CD1c-positive myeloid dendritic cell (primary cell): ENCODE data around the gene SGIP1.

ENCODE experiments used
- DNase-seq: peaks from one replicate; pipeline ENCODE4 v3.0.0-alpha.2; 2016; ENCODE audit errors: extremely low spot score

SGIP1 gene

DNA sequence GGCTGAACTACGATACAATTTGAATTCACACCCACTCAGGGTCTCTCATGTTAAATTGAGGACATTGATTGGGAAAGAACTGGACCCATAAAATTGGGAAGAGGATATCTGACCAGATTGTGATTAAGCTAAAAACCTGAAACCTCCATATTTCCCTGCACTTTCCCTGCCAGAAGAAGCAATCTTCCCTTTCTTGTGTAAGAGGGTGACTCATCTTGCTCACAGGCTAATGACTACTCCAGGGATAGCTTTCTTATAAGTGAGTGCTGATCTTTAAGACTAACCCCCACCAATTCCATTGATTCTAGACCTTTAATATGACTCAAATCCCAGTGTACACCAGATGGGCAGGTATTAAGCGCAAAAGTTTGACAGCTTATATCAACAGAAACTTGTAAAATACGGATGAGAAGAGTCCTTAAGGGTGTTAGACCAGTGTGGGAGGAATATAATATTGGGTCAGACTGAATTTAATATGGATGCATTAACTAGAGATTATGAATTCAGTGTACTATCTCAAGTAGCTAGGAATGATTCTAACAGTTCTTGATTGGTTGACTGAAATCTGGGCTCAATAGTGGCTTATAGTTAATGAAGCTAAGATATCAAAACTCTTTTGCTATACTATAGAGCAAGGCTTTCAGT is 12.1 kb upstream of the SGIP1 start:
- no peak for DNase-seq

DNA sequence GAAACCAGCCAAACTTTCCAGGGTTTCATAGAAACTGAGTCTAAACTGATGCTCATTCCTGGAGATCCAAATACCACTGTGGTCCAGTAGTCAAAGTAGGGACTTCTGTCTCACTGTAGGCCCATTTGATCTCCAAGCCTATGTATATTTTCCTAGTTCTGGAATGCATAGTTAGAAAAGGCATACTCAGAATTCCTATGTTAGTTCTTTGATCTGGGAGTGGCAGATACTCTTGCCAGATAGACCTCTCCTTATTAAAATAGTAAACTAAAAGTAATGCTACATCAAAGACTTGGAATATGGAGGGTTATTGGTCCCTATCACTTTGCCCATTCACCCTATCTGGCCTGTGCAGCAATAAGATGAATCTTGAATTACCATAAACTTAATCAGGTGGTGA is 10.4 kb upstream of the SGIP1 start:
- DNase-seq, result no peak

DNA sequence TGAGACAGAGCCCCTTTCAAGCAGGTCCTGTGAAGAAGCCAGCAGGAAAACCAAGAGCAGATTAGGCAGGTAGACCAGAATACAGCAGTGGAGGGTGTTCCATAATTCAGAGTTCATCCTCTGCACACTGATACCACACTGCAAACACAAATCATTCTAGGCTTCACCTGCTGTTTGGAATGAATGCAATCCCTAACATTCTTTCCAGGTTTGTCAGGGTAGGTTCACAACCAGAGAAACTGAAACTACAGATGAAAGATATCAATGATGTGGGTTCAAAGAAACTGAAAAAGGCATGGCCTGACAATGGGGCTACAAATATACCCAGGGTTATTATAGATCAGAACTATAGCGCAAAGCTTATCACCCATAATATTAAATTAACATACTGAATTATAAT is 8.9 kb upstream of the SGIP1 start:
- DNase-seq, result no peak

DNA sequence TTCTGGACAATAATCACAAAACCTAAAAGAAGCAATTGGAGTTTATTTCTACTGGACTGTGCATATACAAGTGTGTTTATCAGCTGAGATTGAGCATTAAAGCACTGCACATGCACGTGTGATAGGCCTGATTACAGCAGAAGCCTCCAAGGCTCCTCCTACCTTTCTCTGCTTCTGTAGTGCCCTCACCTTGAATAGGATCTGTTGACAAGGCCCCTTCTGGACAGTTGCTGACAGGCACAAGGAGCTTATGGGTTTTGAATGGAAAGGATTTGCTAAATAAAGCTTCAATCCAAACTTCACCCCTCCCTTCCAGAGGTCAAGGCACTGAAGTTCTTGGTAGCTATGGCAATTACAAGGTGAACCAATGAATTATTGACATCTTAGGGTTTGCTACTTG is 7.9 kb upstream of the SGIP1 start:
- no peak for DNase-seq

DNA sequence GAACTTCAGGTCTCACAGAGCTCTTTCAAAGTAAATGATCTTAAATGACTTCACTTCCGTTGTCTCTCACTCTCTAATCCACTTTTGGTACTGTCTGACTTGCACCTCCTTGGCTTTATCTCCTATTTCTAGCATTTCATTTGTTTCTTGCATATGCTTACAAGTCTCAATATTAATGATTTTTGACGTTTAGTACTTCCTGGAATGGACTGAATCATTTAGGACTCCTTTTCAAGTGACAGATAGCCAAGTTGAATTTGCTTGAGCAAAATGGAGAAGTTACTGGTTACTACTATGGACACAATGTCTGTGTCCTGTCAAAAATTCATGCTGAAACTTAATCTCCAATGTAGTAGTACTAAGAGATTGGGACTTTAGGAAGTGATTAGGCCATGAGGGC is 7.0 kb upstream of the SGIP1 start:
- no peak for DNase-seq

DNA sequence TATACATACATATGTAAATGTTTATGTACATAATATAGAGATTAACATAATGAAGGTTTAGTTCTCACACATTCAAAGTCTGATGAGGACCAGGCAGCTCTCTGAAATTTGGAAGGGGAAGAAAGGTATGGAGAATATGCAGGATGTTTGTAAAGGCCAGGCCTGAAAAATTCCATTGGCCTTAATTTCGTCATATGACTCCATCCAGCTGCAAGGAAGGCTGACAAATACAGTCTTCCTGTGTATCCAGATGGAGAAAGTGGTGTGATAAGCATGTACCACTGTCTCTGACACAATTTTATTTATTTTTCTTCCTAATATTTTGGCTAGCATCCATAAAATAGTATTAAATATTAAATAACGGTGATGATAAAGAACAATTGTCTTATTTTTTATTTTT is 6.3 kb upstream of the SGIP1 start:
- no peak for DNase-seq

DNA sequence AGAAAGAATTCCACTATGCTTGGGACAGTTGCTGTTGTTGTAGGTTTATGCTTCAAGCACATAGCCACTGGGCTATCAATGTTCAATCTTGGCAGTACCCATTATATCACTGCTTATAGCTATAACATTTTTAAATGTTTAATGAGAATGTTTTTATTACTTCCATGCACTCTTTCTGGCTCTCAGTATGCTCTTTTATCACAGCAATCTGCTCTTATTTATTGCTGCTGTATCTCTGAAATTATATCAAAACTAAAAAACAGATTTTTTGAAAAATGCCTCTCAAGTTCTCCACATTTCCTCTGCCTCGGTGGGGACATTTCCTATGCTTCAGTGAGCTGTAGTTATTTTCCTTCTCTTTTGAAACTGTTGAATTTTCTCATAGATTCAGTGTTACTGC is 5.4 kb upstream of the SGIP1 start:
- no peak for DNase-seq

DNA sequence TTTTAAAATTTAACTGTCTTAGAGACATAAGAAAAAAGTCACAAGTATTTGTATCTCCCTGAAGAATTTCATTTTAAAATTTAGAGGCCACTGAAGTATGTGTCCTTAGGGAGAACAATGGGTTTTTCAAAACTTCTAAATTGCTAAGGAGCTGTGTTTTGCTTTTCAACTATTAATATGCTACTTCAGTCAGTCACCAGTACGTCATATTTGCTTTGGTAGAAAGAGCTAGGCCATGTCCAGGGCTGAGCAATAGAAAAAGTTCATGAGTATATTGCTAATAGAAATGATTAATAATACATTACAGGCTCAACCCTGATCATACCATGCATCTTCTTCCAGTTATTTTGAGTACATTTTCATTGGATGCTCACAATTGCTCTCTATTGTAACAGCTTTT is 1.7 kb upstream of the SGIP1 start:
- no peak for DNase-seq

DNA sequence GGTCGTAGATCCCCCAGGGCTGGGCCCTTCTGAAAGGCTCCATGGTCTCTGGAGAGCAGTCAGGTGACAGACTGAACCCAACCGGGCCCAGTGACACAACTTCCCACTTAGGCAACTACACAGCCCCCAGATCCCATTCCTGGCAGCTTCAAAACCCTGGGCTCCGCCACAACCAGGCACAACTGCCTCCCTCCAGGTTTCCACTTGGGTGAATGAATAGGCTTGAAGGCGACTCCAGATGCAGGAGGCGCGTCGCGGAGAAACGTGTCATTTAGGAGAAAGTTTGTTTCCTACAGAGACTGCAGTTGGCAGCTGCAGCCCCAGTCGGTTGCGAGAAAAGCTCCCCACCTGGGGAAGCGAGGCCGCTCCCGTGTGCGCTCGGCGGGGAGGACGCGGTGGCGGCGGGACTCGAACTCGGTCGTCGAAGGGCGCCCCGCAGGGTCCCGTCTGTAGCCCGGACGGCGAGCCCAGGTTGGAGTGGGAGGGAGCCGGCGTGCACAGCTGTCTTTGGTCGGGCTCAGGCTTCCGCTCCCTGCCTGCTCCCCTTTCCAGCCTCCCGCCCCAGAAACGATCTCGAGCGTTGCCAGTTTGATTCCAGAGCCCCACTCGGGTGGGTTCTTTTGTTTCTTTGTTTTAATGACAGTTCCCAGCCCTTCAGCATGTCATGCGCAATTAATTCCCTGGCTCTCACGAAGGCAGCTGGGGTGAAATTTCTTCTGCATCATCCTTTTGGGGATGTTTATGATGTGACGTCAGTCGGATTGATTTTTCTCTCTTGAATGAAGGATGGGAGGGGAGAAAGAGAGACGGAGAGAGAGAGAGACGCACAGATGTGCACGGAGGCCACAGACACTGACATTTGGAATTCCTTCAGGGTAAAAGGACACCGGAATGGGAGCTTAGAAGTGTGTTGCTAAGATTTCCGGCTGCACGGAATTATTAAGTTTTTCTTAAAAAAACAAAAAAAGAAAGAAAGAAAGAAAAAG is 862 bp upstream of the SGIP1 start:
- DNase-seq, result peak; percentile 1

DNA sequence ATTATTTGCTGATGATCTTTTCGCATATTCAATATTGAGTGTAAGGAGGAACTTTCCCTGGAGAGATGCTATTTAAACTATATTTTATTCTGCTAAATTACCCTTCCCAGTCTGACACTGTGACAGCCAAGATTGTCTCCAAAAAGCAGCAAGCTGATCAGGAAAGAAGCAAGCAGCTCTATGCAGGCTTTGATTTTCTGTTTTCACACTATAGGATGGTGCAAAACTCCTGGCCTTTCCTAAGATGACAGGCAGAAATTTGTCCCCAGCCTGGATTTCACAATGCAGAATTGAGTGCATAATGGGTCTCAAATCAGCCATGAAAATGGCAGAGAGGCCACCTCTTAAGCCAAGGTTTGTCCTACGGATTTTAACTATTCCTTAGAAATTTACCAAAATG is 1.1 kb downstream of the SGIP1 start:
- no peak for DNase-seq

DNA sequence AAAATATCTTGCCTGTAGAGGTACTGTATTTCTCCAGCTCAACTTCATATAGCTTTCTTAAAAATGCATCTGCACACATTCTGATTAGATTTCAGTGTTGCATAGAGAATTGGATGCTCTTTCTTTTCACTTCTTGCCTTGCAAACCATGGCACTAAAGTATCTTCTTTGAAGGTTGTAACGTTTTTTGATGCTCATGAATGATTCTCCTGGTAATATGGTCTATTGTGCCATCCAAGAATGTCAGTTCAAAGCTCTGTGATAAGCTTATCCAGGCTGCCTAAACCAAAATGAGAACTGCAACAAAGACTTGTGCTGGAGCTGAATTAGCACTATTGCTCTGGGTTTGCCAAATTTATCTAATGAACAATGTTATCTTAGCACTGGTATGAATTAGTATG is 1.9 kb downstream of the SGIP1 start:
- DNase-seq, result no peak

DNA sequence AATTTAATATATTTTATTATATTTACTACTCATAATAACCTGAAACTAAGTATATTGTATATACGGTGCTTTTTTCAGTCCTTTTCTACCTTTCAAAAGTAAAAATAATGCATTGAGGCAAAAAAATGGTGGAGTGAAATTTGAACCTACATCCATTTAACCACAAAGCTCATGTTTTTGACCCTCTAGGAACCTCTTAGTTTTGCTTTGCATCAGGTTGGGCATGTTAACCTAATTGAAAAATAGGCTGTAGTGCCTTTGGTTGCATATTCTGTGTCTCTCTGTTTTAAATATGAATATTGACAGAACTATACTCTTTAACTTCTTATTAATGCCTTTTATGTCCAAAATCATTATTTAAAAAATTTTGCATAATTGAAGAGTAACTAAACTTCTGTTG is 3.8 kb downstream of the SGIP1 start:
- no peak for DNase-seq

DNA sequence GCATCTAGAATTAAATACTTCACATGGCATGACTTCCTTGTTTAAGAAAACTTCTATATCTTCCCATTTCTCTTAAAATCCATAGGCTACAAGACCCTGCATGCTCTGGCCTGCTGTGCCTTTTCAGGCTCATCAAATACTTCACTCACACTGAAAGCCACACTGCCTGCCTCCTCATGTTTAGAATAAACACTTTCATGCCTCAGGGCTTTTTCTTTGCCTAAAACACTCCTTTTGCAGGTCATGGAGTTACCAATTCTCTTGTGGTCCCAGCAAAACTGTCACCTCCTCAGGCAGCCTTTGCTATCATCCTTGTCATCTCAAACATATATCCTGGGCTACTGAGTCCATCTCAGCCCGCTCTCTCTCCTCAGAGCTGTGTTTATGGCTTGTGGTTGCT is 5.5 kb downstream of the SGIP1 start:
- DNase-seq, result no peak

DNA sequence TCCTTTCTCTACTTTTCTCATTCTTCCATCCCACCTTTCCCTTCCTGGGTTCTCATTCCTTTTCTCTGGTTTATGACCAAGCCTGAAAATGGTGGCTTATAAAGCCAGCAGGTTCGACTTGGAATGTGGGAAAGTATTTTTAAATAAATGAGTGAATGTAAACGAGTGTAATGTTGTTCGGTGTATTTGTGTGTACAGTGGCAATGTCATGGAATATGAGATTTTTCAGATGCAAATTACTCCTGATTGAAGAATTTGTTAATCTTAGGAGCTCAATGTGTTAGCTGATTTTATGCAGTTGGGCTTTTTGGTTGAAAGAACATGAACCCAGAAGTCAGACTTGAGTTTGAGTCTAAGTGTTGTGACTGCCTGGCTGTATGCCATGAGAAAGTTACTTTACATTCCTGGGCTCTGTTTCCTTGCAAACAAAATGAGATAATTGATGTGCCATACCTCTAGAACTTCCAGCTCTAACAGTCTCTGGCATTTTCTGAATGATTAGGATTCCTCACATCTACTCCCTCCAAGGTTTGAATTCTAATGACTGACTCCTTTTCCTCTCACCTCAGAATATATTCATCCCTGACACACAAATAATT is 6.6 kb downstream of the SGIP1 start:
- DNase-seq, result no peak

DNA sequence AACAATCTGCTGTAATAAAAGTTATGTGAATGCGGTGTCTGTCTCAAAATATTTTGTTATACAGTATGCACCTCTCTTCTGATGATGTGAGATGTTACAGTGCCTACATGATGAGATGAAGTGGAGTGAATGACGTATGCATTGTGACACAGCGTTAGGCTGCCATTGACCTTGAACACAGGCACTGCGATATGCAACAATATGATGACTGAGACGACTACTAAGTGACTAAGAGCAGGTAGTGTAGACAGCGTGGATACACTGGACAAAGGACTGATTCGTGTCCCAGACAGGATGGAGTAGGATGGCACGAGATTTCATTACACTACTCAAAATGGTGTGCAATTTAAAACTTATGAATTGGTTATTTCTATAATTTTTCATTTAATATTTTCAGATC is 8.4 kb downstream of the SGIP1 start:
- DNase-seq, result no peak

DNA sequence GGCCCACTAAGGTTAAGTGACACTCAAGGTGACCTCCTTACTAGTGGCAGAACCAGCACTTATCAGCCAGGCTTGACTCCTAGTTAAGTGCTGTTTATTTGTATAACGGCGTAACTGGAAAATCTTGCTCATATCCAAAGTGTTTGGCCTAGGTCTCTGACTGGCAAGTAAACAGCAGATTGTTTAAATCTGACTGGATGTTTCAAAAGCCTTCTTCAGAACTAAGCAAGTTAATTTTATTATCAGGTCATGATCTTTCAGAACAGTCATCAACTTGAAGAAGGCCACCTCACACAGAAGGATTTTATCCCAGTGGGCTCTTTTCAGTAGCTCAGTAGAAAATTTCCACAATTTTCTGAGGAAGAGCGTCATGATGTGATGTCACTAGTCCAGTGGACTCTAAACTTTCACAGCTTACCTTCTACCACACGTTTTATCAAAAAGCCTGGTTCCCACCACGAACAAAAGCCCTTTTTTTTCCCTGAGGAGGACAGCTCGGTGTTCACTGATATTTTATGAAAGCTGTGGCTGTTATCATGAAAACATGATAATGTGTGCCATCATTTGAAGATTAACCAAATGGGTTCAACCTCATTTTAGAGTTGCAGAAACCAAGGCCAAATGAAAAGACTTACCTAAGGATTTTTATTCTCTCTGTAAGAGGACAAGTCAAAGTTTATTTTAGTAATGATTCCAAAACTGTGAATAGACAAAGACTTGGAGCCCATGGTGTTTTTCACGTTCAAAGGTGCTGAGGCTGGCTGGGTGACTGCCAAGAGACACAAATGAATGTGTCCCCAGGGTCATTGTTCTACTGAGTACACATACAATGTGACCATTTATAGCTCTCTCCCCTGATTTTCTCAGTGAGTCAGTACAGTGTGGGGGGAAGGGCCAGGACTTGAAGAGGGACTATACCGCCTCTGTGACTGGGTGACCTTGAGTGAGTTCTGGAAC is 9.1 kb downstream of the SGIP1 start:
- no peak for DNase-seq

DNA sequence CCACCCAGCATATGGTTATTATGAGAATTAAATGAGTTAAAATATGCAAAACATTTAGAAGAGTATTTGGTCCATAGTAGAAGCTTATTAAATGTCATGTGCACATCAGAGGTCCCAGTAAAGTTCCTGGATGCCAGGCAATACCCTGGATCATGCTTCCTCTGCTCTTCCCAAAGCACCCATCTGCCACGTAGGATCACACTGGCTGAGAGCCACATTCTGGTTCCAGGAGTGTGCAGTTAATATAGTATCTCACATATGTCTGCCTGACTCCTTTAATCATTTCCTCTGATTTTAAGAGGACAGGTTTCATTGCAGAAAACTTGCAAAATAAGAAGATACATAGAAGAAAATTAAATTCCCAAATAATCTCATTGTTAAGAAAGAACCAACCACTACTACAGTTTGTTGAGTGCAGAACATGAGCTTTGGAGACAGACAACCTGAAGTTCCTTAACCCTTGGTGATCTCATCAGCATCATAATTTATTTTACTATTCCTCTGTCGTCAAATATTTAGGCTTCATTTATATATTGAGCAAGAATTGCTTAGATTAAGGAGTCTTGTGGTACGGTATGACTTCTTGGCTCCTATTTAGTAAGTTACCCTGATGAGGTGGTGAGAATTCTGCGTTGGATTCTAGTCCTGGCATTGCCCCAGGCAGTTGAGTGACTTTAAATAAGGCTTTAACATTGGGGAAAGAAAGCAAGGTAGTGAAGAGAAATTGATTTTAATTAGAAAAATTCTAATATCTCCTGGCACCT is 12.3 kb downstream of the SGIP1 start:
- no peak for DNase-seq

DNA sequence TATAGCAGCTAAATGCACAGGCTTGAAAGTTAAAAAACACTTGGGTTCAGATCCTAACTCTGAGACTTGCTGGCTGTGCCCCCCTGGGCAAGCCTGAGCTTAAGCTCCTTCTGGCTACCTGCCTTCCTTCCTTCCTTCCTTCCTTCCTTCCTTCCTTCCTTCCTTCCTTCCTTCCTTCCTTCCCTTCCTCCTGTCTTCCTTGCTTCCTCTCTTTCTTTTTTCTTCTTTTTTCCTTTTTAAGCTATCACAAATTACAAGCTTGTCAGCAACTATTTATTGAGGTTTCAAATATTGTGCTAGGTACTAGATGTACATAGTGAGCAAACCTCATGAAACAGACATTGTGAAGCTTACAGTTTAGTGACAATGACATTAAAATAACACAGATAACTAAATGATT is 15.1 kb downstream of the SGIP1 start:
- no peak for DNase-seq

DNA sequence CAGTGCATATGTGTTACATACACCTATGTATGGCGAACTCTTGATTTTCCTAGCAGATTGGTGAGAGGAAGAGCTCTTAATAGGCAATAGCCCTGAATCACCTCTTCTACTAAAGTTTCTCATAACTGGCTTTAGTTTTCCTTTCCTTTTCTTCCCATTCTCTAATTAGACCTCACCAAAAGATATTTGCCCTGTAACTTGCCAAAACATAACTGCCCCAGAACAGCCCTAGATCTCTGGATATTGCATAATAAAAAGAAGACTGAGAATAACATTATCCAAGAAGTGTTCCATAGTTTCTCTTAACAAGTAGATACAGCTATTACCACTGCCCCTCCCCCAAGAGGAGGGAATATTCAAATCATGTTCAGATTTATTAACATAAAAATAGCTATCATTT is 16.3 kb downstream of the SGIP1 start:
- no peak for DNase-seq

DNA sequence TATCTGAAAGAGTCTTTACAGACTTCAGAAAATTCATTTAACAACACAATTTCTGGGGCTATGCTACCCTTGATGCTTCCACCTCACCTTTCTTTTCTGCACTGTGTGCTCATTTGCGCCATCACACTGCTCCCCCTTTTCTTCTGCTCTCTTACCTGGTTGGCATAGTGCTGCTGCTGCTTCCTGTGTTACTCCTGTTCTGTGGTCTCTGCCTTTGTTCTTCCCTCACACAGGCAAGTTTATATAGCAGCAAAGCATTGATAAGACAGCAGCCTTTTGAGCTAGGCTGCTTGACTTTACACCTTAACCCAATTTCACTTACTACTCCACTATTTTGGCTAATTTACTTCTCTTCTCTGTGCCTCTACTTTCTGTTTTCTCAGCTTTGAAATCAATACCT is 18.3 kb downstream of the SGIP1 start:
- DNase-seq, result no peak

DNA sequence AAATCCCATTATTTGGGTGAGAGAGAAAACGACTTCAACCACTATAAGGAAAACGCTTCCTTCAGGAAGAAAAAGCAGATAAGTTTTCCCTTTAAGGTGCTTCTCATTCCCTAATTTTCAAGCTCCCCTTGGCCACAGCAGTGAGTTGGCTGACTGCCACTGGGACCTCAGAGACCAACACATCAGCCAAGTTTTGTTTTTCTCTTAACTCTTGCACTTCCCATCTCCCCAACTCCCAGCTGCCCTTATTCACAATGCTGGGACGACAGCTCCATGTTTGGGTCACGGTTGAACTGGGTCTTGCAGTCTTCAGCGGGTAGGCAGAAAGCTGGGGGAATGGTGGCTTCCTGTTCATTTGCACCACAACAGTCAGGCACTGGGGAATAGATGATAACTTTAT is 18.9 kb downstream of the SGIP1 start:
- DNase-seq, result no peak
